ENCODE data around the gene SCGB3A2.
"Not testable (repeated sequence)": the region's sequence is repeated elsewhere in the genome, so short reads cannot be mapped to it uniquely, and the experiment has no call there.

SCGB3A2 gene

DNA sequence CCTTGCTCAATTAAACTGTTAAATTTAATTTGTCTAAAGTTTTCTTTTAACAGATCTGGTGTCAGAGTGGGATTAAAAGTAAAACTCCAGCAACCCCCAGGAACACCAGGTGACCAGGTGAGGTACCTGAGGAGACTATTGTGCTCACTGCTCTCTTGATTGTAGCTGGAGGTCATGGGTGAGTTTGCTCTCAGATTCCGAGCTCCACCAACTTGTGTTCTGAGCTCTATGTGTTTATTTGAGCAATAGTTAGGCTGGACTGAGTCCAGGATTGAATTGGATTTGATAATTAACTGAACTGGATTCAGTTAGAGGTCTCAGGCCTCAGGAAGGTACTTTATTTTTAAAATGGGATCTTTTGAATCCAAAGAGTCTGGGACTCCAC lies 17.9 kb upstream of the SCGB3A2 start:
- TF ChIP-seq, protein P1, sequence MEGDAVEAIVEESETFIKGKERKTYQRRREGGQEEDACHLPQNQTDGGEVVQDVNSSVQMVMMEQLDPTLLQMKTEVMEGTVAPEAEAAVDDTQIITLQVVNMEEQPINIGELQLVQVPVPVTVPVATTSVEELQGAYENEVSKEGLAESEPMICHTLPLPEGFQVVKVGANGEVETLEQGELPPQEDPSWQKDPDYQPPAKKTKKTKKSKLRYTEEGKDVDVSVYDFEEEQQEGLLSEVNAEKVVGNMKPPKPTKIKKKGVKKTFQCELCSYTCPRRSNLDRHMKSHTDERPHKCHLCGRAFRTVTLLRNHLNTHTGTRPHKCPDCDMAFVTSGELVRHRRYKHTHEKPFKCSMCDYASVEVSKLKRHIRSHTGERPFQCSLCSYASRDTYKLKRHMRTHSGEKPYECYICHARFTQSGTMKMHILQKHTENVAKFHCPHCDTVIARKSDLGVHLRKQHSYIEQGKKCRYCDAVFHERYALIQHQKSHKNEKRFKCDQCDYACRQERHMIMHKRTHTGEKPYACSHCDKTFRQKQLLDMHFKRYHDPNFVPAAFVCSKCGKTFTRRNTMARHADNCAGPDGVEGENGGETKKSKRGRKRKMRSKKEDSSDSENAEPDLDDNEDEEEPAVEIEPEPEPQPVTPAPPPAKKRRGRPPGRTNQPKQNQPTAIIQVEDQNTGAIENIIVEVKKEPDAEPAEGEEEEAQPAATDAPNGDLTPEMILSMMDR (IDR thresholded peaks at IDR 0.05; ENCODE audit: low read depth, low read length) = no peak
- DNase-seq (ENCODE audit: extremely low read depth, low read depth) = no peak

DNA sequence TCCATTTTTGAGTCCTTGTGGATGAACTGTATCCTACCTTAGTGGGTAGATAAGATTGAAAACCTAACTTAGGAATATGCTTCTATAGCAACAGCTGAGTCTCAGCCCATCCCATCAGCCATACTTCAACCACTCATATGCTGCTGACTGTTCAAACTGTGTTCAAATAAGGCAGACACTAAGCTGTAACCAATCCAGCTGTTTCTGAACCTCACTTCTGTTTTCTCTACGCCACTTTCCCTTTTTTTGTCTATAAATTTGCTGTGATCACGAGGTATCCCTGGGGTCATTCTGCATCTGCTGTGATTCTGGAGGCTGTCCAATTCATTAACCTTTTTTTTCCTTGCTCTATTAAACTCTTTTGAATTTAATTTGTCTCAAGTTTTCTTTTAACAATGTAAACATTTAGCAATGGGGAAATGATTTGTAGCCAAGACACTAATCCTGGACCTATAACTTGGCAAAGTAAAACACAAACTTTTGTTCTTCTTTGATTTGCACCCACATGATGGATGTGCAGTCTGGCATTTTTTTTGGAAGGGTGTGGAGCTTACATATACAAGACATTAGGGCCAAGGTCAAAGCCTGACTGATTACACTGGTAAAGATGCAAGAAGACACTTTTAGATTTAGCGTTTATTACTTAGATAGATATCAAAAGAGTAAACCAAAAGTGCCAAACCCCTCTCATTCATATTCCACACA lies 14.9 kb upstream of the SCGB3A2 start:
- DNase-seq (ENCODE audit: extremely low read depth, low read depth) = no peak
- TF ChIP-seq, protein P1 (IDR thresholded peaks at IDR 0.05; ENCODE audit: low read depth, low read length) = no peak

DNA sequence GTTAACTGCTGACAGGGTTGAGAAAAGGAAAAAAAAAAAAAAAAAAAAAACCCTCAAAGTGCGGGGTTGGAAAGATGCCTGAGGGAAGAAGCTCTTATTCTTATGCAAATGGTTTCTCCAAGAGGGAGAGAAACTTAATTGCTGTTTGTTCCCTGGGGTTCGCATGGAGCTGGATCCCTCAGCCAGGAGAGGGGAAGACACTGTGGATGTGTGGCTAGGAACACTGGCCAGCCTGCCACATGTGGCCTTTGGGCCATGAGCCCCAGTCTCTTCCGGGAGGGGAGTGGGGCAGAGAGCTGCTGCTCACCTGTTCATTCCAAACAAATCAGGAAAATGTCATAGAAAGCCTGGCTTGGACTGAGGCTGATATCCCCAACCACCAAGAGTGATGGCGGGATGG lies 9.4 kb upstream of the SCGB3A2 start:
- DNase-seq (ENCODE audit: extremely low read depth, low read depth) = no peak
- TF ChIP-seq, protein P1 (IDR thresholded peaks at IDR 0.05; ENCODE audit: low read depth, low read length) = no peak

DNA sequence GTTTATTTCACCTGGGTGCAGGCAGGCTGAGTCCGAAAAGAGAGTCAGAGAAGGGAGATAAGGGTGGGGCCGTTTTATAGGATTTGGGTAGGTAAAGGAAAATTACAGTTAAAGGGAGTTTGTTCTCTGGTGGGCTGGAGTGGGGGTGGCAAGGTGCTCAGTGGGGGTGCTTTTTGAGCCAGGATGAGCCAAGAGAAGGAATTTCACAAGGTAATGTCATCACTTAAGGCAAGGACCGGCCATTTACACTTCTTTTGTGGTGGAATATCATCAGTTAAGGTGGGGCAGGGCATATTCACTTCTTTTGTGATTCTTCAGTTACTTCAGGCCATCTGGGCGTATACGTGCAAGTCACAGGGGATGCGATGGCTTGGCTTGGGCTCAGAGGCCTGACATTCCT lies 8.6 kb upstream of the SCGB3A2 start:
- not testable (repeated sequence) for DNase-seq (ENCODE audit: extremely low read depth, low read depth)

DNA sequence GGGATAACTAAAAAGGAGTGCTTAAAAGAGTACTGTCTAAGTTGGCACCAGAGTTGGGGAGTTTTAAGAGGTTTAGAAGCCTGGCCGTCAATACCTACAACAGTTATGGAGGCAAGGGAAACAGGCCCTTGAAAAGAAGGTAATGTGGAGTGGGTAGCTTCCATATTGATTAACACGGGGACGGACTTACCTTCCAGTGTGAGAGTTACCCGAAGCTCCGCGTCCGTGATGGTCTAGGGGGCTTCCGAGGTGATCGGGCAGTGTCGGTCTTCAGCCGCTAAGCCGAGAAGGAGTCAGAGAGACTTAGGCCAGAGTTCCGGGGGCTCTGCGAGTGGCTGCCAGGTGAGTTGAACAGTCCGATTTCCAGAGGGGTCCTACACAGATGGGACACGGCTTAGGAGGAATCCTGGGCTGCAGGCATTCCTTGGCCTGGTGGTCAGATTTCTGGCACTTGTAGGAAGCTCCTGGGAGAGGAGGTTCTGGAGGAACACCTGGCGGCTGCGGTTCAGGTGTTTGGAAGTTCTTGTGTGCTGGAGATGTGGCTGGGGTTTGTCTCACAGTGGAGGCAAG lies 6.4 kb upstream of the SCGB3A2 start:
- DNase-seq (ENCODE audit: extremely low read depth, low read depth) = not testable (repeated sequence)

DNA sequence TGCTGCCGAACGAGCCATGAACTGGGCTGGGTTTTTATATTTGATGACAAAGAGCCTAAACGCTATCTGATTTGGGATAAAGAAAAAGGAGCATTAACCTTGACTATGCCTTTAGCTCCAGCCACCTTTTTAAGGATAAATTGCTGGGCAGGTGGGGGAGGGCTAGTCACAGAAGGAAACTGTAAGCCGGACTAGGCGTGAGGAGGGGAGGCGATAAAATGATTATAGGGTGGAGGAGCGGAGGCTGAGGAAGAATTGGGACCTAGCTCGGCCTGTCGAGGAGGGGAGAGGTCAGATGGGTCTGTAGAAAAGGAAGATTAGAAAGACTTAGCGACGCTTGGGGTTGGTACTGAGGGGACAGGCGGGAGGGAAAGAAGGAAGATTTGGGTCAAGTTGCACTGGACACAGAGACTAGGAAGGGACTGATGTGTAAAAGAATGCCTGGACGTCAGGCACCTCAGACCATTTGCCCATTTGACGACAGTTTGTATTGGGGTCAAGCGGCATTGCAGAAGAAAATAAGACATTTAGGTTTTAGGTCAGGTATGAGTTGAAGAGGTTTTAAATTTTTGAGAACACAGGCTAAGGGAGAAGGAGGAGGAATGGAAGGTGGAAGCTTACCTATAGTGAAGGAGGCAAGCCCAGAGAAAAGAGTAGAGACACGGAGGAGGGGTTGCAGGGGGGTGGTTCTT lies 5.6 kb upstream of the SCGB3A2 start:
- DNase-seq (ENCODE audit: extremely low read depth, low read depth) = not testable (repeated sequence)

DNA sequence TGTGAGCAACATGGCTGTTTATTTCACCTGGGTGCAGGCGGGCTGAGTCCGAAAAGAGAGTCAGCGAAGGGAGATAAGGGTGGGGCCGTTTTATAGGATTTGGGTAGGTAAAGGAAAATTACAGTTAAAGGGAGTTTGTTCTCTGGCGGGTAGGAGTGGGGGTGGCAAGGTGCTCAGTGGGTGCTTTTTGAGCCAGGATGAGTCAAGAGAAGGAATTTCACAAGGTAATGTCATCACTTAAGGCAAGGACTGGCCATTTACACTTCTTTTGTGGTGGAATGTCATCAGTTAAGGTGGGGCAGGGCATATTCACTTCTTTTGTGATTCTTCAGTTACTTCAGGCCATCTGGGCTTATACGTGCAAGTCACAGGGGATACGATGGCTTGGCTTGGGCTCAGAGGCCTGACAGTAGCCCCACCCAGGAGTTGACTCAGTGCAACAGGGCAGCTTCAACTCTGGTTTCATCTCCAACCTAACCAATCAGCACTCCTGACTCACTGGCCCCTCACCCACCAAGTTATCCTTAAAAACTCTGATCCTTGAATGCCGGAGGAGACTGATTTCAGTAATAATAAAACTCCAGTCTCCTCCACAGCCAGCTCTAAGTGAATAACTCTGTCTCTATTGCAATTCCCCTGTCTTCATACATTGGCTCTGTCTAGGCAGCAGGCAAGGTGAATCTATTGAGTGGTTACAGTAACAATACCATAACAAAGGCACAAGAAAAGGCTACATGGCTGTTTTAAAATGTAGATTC lies 4.2 kb upstream of the SCGB3A2 start:
- not testable (repeated sequence) for DNase-seq (ENCODE audit: extremely low read depth, low read depth)

DNA sequence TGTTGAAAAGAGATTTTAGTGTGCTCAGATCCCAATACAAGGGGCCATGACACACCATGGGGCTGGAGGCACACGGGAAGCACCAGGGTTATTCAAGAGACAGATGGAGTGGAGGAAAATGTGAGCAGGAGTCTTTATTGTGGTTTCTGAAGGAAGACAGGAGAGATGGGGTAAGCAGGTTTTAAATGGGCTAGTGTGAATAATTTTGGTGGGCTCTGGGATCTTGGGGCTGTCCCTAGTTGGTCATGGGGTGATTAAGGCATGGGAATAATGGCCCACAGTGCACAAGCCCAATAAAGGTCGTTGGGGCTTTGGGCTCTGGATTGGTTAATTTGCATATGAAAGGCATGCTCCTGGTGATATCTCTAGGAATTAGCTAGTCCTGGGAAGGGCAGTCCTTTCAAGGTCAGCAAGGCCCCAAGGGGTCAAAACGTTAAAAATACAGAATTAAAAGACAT lies 3.6 kb upstream of the SCGB3A2 start:
- TF ChIP-seq, protein P1 (IDR thresholded peaks at IDR 0.05; ENCODE audit: low read depth, low read length) = no peak
- DNase-seq (ENCODE audit: extremely low read depth, low read depth) = no peak

DNA sequence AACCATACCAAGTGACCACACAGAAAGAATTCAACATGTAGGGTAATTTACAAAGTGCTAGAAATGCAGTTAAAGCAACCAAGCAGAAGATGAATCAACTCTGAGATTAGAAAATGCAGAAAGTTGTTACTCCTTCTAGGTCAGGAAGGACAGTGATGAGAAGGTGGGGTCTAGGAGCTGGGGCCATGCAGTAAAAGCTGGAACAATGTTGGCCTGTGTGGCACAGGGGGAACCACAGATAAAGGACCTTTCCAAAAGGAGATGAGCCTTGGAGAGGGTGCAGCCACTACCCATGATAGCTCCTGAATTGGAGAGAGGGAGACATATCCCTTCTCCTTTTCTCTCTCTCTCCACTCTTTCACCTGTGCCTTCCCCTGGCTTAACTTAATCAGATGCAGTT lies 2.4 kb upstream of the SCGB3A2 start:
- TF ChIP-seq, protein P1 (IDR thresholded peaks at IDR 0.05; ENCODE audit: low read depth, low read length) = no peak

More for the DNA sequence above, 2.4 kb upstream of the SCGB3A2 start:
- no peak for DNase-seq (ENCODE audit: extremely low read depth, low read depth)
